Liver (tissue), 9 donors: ENCODE measurements around the gene POLR2L. TPM values are rescaled to one million over a fixed set of nuclear protein-coding genes. Genes with fewer than 3 reads are reported as not detected.

ENCODE experiments used
- DNase-seq: peaks from one replicate; pipeline ENCODE4 v3.0.0-alpha.2; 2017; ENCODE audit warnings: low spot score
- H3K27ac ChIP-seq, 2 donors: one replicate each; pipeline ENCODE4 v1.7.0; 2013; ENCODE audit warnings: inconsistent platforms in 2 of 2, low read length in 2 of 2, control low read depth in 1 of 2, low read depth in 1 of 2, mild to moderate bottlenecking in 1 of 2
- H3K27me3 ChIP-seq, 4 donors: one replicate each; pipeline versions ENCODE4 v1.6.1 to v1.7.0; 2013; ENCODE audit warnings: low read length in 3 of 4, inconsistent platforms in 1 of 4, mild to moderate bottlenecking in 1 of 4, moderate library complexity in 1 of 4; ENCODE audit not compliant: control insufficient read depth in 4 of 4, insufficient read depth in 4 of 4
- H3K36me3 ChIP-seq, 4 donors: one replicate each; pipeline versions ENCODE4 v1.6.1 to v1.7.0; 2013; ENCODE audit warnings: low read length in 3 of 4, mild to moderate bottlenecking in 3 of 4, low read depth in 1 of 4, moderate library complexity in 1 of 4; ENCODE audit not compliant: control insufficient read depth in 4 of 4, insufficient read depth in 3 of 4
- H3K4me1 ChIP-seq, 4 donors: one replicate each; pipeline versions ENCODE4 v1.6.1 to v1.7.0; 2013; ENCODE audit warnings: low read length in 3 of 4, mild to moderate bottlenecking in 3 of 4, moderate library complexity in 1 of 4; ENCODE audit not compliant: control insufficient read depth in 4 of 4, insufficient read depth in 4 of 4
- H3K4me3 ChIP-seq, 3 donors: one replicate each; pipeline versions ENCODE4 v1.6.1 to v1.7.0; 2013; ENCODE audit warnings: low read length in 3 of 3, control low read depth in 1 of 3, low read depth in 1 of 3, mild to moderate bottlenecking in 1 of 3
- H3K9ac ChIP-seq, 2 donors: one replicate each; pipeline ENCODE4 v1.7.0; 2013; ENCODE audit warnings: low read length in 2 of 2, mild to moderate bottlenecking in 2 of 2, moderate library complexity in 2 of 2, control low read depth in 1 of 2, low read depth in 1 of 2
- H3K9me3 ChIP-seq, 4 donors: one replicate each; pipeline versions ENCODE4 v1.6.1 to v1.7.0; 2013; ENCODE audit warnings: low read length in 3 of 4; ENCODE audit not compliant: control insufficient read depth in 4 of 4
- ATF3 ChIP-seq: IDR thresholded peaks from 2 replicates; pipeline ENCODE4 v1.6.1; 2016; ENCODE audit warnings: antibody characterized with exemption
- CTCF ChIP-seq: fragments of 150-350 bp; IDR thresholded peaks from 2 replicates; pipeline ENCODE4 v1.5.1; 2017; ENCODE audit warnings: improper control_type of control experiment, low read depth, low read length; ENCODE audit not compliant: missing input control
- EGR1 ChIP-seq, 2 donors: IDR thresholded peaks; 2 replicates each; pipeline ENCODE4 v1.6.1; 2016 to 2018; ENCODE audit warnings: antibody characterized with exemption in 2 of 2, low read depth in 2 of 2
- FOXA1 ChIP-seq: IDR thresholded peaks from 2 replicates; pipeline ENCODE4 v1.6.1; 2016; ENCODE audit warnings: antibody characterized with exemption
- FOXA2 ChIP-seq: IDR thresholded peaks from 2 replicates; pipeline ENCODE4 v1.6.1; 2016; ENCODE audit warnings: antibody characterized with exemption
- GABPA ChIP-seq, 2 donors: IDR thresholded peaks in 1 of 2; conservative IDR thresholded peaks in 1 of 2; 2 replicates each; pipeline ENCODE4 v1.6.1; 2016; ENCODE audit warnings: antibody characterized with exemption in 2 of 2, mild to moderate bottlenecking in 1 of 2, moderate library complexity in 1 of 2
- HNF4A ChIP-seq, 2 donors: conservative IDR thresholded peaks; 2 replicates each; pipeline ENCODE4 v1.6.1; 2016; ENCODE audit warnings: antibody characterized with exemption in 2 of 2, mild to moderate bottlenecking in 2 of 2
- HNF4G ChIP-seq: IDR thresholded peaks from 2 replicates; pipeline ENCODE4 v1.6.1; 2016; ENCODE audit warnings: antibody characterized with exemption
- JUND ChIP-seq, 2 donors: IDR thresholded peaks; 2 replicates each; pipeline ENCODE4 v1.6.1; 2016; ENCODE audit warnings: antibody characterized with exemption in 2 of 2
- NR2F2 ChIP-seq: IDR thresholded peaks from 2 replicates; pipeline ENCODE4 v1.6.1; 2016; ENCODE audit warnings: antibody characterized with exemption
- RAD21 ChIP-seq, 2 donors: IDR thresholded peaks; 2 replicates each; pipeline ENCODE4 v1.6.1; 2016; ENCODE audit warnings: antibody characterized with exemption in 2 of 2, mild to moderate bottlenecking in 2 of 2
- REST ChIP-seq: IDR thresholded peaks from 2 replicates; pipeline ENCODE4 v1.6.1; 2016; ENCODE audit warnings: antibody characterized with exemption, mild to moderate bottlenecking
- RXRA ChIP-seq, 2 donors: IDR thresholded peaks; 2 replicates each; pipeline ENCODE4 v1.6.1; 2017 to 2018; ENCODE audit warnings: antibody characterized with exemption in 2 of 2, mild to moderate bottlenecking in 1 of 2
- SP1 ChIP-seq: IDR thresholded peaks from 2 replicates; pipeline ENCODE4 v1.6.1; 2018; ENCODE audit warnings: antibody characterized with exemption, mild to moderate bottlenecking
- TAF1 ChIP-seq: conservative IDR thresholded peaks from 2 replicates; pipeline ENCODE4 v1.6.1; 2016; ENCODE audit warnings: antibody characterized with exemption, mild to moderate bottlenecking
- YY1 ChIP-seq: IDR thresholded peaks from 2 replicates; pipeline ENCODE4 v1.6.1; 2016; ENCODE audit warnings: antibody characterized with exemption, mild to moderate bottlenecking
- ZBTB33 ChIP-seq: IDR thresholded peaks from 2 replicates; pipeline ENCODE4 v1.6.1; 2016; ENCODE audit warnings: antibody characterized with exemption
- WGBS: extraction: QIAGEN DNeasy Blood & Tissue Kit; methylation state at CpG from one replicate; pipeline ENCODE4 v1.1.7; 2013; 5-methylcytosine and 5-hydroxymethylcytosine counted together
- polyA plus RNA-seq, 2 donors: library from polyadenylated mRNA; stranded (reverse) in 1 of 2; unstranded in 1 of 2; fragments of 200-250 nt in 1 of 2; fragments of >200 nt in 1 of 2; fragmentation: Nextera tagmentation in 1 of 2; extraction: Ambion mirVana in 1 of 2; gene quantifications; one replicate each; pipeline versions ENCODE4 v1.2.1 to v1.2.3, GENCODE V29; 2013 to 2015
- total RNA-seq, 2 donors: library from RNA; depleted of rRNA; stranded (reverse); fragments of >200 nt; gene quantifications; one replicate each; pipeline ENCODE4 v1.2.3, GENCODE V29; 2014
- TF ChIP-seq, protein P1 (sequence below): IDR thresholded peaks from 2 replicates; pipeline ENCODE4 v1.6.1; 2016; ENCODE audit warnings: antibody characterized with exemption
- donor health status: healthy.
- donor health status: healthy.
- donor health status: healthy.
- donor health status: healthy.
- donor health status: healthy.

Gene POLR2L
- total and polyA plus RNA-seq, 4 donors, result 28.1 to 230 (median 106) TPM

DNA sequence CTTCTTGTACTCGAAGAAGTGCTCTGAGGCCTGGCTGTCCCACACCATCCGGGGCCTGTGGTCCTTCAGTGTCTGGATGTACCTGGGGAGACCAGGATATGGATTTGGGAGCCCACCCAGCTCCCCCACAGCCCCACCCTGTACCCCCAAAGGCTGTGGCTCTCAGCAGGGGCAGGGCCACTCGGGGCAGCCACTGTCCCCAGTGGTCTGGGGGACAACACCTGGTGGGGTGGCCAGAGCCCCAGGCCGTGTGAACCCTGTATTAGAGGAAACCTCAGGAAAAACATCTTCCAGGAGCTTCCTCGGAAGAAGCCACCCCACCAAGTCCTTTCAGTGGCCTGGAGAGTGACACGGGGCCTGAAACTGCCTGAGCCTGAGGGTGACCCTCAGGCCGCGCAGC lies 28.1 kb upstream of the POLR2L start:
- peaks cover 0 to 9% (median 0%) of the 10 kb centered on the region in 4 donors for H3K36me3 ChIP-seq
- TF ChIP-seq, protein P1, sequence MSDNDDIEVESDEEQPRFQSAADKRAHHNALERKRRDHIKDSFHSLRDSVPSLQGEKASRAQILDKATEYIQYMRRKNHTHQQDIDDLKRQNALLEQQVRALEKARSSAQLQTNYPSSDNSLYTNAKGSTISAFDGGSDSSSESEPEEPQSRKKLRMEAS, result no peak
- TF ChIP-seq RAD21 (IDR thresholded peaks at IDR 0.05), result no peak
- no peak for TF ChIP-seq CTCF
- no peak for TF ChIP-seq GABPA (IDR thresholded peaks at IDR 0.05 in 1 of 2, conservative IDR thresholded peaks at IDR 0.05 in 1 of 2)
- TF ChIP-seq YY1, result no peak
- no peak for TF ChIP-seq REST
- TF ChIP-seq HNF4G, result no peak
- no peak for TF ChIP-seq RXRA (IDR thresholded peaks at IDR 0.05)
- no peak for TF ChIP-seq ZBTB33
- TF ChIP-seq ATF3, result no peak
- TF ChIP-seq FOXA2, result no peak
- TF ChIP-seq TAF1, result no peak
- no peak for TF ChIP-seq EGR1 (IDR thresholded peaks at IDR 0.05; ENCODE audit: low read depth in 2 of 2)
- no peak for TF ChIP-seq NR2F2
- TF ChIP-seq HNF4A (conservative IDR thresholded peaks at IDR 0.05), result no peak
- TF ChIP-seq SP1, result no peak
- TF ChIP-seq JUND (IDR thresholded peaks at IDR 0.05), result no peak
- no peak for TF ChIP-seq FOXA1
- H3K9me3 ChIP-seq, result no peaks in the 10 kb centered on the region
- 86% methylated on average over 8 of the region's 8 CpGs for WGBS
- no peak overlapping the region for H3K27ac ChIP-seq
- H3K9ac ChIP-seq, result no peak overlapping the region
- H3K4me3 ChIP-seq, result no peak overlapping the region
- no peak for DNase-seq
- H3K4me1 ChIP-seq, result no peaks in the 10 kb centered on the region
- H3K27me3 ChIP-seq, result no peaks in the 10 kb centered on the region

GRCh38 chr11:870127-870413 lies 27.7 kb upstream of the POLR2L start:
- 81% methylated on average over 8 of the region's 8 CpGs for WGBS
- H3K9ac ChIP-seq, result no peak overlapping the region
- H3K4me1 ChIP-seq, result no peaks in the 10 kb centered on the region
- no peaks in the 10 kb centered on the region for H3K9me3 ChIP-seq
- TF ChIP-seq CTCF (no peak), GABPA (IDR thresholded peaks at IDR 0.05 in 1 of 2, conservative IDR thresholded peaks at IDR 0.05 in 1 of 2) (no peak), EGR1 (IDR thresholded peaks at IDR 0.05; ENCODE audit: low read depth in 2 of 2) (no peak), ZBTB33 (no peak), RAD21 (IDR thresholded peaks at IDR 0.05) (no peak), FOXA2 (no peak), NR2F2 (no peak), SP1 (no peak), TAF1 (no peak), HNF4A (conservative IDR thresholded peaks at IDR 0.05) (no peak), FOXA1 (no peak), YY1 (no peak), RXRA (IDR thresholded peaks at IDR 0.05) (no peak)
- no peak overlapping the region for H3K4me3 ChIP-seq
- no peak overlapping the region for H3K27ac ChIP-seq
- no peaks in the 10 kb centered on the region for H3K27me3 ChIP-seq
- peaks cover 0 to 9% (median 0%) of the 10 kb centered on the region in 4 donors for H3K36me3 ChIP-seq
- DNase-seq, result no peak
